Retinal pigment epithelial cell (primary cell): ENCODE measurements around the gene CBX4.
A peak's percentile ranks its signal among the peaks of the same experiment; 100 is the strongest.

Experiments
- DNase-seq: peaks from one replicate; pipeline ENCODE4 v3.0.0-alpha.2; 2010; ENCODE audit warnings: low read depth
- H3K4me3 ChIP-seq: 2 replicates; pipeline ENCODE4 v1.5.1; 2011; ENCODE audit warnings: mild to moderate bottlenecking, low read length, control low read depth, moderate library complexity
- CTCF ChIP-seq: conservative IDR thresholded peaks from 2 replicates; pipeline ENCODE4 v1.5.1; 2011; ENCODE audit warnings: low read depth, low read length, control low read depth, inconsistent platforms

CBX4 gene

DNA sequence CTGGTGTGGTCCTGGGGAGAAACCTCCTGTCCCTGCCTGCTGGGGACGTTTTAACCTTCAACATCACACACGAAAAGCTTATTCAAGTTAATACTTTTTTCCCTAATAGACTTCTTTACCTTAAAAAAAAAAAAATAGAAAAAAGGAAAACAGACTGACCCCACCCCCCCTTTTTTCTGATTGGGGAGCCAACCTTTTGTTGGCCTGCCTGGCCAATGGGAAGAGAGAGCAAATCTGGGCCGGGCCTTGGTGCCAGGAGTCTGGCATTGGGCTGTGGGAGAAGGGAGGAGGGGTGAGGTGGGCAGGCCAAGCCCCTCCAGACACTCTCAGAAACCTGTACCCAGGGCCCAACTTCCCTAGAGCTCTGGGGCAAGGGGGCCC, 45.3 kb downstream of the CBX4 start:
- peak overlapping the region; percentile 32 for H3K4me3 ChIP-seq

DNA sequence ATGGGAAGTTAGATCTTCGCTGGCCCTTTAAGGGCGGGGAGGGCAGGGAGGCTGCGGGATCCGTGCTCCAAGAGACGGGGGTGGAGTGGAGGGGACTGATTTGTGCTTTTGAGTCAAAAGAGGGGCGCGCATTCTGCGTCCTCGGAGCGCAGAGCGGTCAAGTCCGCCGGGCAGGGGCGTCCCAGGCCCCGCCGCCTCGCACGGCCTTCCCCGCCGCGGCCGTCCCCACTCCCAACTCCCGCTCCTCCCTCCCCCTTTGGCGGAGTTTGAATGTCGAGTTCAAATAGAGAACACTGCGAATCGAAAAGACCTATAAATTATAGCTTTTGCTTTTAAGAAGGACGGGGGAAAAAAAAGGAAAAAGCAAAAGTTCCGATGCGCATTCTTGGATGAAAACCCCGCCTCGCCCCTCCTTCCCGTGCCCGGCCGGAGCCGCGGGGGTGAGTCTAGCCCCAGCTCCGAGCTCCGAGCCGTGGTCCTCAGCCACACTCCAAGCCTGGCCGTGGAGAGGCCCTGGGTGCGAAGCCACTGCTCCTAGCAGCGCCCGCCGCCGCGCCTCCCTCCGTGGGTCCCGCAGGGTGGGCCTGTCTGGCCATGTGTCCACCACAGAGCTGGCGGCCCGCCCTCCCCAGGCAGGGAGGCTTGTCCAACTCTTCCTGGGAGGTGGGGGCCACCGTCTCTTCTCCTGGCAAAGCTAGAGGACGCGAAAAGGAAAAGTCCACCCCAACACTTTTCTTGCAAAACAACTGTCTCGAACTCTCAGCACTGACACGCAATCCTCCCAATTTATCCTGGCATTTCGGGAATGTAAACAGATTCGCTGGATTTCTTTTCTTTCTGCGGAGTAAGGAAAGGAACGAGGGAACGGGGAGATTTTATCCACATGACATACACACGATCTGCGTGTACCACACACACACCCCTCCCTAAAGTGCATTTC, 46.0 kb downstream of the CBX4 start:
- H3K4me3 ChIP-seq: peak overlapping the region; percentile 32
- no peak for TF ChIP-seq CTCF
- no peak for DNase-seq

More for the DNA sequence above, 45.3 kb downstream of the CBX4 start:
- DNase-seq: no peak
- no peak for TF ChIP-seq CTCF

GRCh38 chr17:79792341-79792871, 46.8 kb downstream of the CBX4 start:
- TF ChIP-seq CTCF: no peak
- H3K4me3 ChIP-seq: no peak overlapping the region
- no peak for DNase-seq

DNA sequence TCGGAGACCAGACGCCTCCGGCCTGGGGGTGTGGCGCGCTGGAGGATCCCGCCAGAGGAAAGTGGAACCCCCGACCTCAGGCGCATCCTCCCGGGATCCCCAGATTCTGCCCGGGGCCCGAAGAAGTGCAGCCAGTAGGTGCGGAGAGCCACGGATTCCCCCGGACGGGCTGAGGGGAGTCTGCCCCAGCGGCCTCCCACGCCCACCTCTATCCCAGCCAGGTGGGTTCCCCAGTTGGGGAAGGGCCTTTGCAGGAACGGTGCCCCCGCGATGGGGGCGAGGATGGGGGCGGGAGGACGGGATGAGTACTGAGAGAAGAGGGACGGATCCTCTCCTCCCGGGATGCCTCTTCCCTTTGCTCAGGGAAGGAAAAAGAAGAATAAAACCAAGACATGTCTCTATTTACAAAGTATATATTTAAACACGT, 47.5 kb downstream of the CBX4 start:
- H3K4me3 ChIP-seq: no peak overlapping the region
- DNase-seq: no peak
- TF ChIP-seq CTCF: no peak

- no peak for TF ChIP-seq CTCF
- no peak for DNase-seq
- H3K4me3 ChIP-seq: no peak overlapping the region
These were observed 48.2 kb downstream of the CBX4 start for GRCh38 chr17:79790805-79791734.

- H3K4me3 ChIP-seq: no peak overlapping the region
- TF ChIP-seq CTCF: peak; percentile 55
- no peak for DNase-seq
These were observed 49.1 kb downstream of the CBX4 start for GRCh38 chr17:79789943-79790804.
